ENCODE results near the gene EPHB6.
A peak's percentile ranks its signal among the peaks of the same experiment; 100 is the strongest.

Gene EPHB6

GRCh38 chr7:142851269-142851668 is 3.6 kb upstream of the EPHB6 start:
- DNase-seq (ENCODE audit: low spot score in 2 of 2), result no peak
- Mint-ChIP-seq H3K9me3 (no peaks in the 10 kb centered on the region), H3K4me1 (peaks cover 13% of the 10 kb centered on the region), H3K27ac (no peak overlapping the region), H3K36me3 (no peaks in the 10 kb centered on the region), H3K27me3 (no peaks in the 10 kb centered on the region), H3K4me3 (no peak overlapping the region)
- no peak for ATAC-seq (ENCODE audit: low read depth)

- no peak for ATAC-seq (ENCODE audit: low read depth)
- DNase-seq (ENCODE audit: low spot score in 2 of 2), result no peak
- Mint-ChIP-seq H3K27ac (peak overlapping the region; percentile 9), H3K4me3 (no peak overlapping the region), H3K36me3 (no peaks in the 10 kb centered on the region), H3K27me3 (no peaks in the 10 kb centered on the region), H3K4me1 (peaks cover 17% of the 10 kb centered on the region), H3K9me3 (no peaks in the 10 kb centered on the region)
Observed at GRCh38 chr7:142851919-142852318, 3.0 kb upstream of the EPHB6 start.

GRCh38 chr7:142853739-142854371 is 1.0 kb upstream of the EPHB6 start:
- H3K4me1 Mint-ChIP-seq, result peaks cover 21% of the 10 kb centered on the region
- peak overlapping the region; percentile 93 for H3K27ac Mint-ChIP-seq
- DNase-seq (ENCODE audit: low spot score in 2 of 2), result peak; percentile 77 to 83
- H3K27me3 Mint-ChIP-seq, result no peaks in the 10 kb centered on the region
- peak; percentile 91 for ATAC-seq (ENCODE audit: low read depth)
- H3K4me3 Mint-ChIP-seq, result peak overlapping the region; percentile 99
- no peaks in the 10 kb centered on the region for H3K9me3 Mint-ChIP-seq
- H3K36me3 Mint-ChIP-seq, result no peaks in the 10 kb centered on the region

- H3K4me3 Mint-ChIP-seq, result peak overlapping the region; percentile 99
- no peak overlapping the region for H3K27ac Mint-ChIP-seq
- no peaks in the 10 kb centered on the region for H3K36me3 Mint-ChIP-seq
- H3K9me3 Mint-ChIP-seq, result no peaks in the 10 kb centered on the region
- ATAC-seq (ENCODE audit: low read depth), result no peak
- peaks cover 23% of the 10 kb centered on the region for H3K4me1 Mint-ChIP-seq
- no peaks in the 10 kb centered on the region for H3K27me3 Mint-ChIP-seq
- no peak for DNase-seq (ENCODE audit: low spot score in 2 of 2)
Observed at GRCh38 chr7:142855114-142855743, 353 bp downstream of the EPHB6 start.

- H3K27me3 Mint-ChIP-seq, result no peaks in the 10 kb centered on the region
- H3K4me1 Mint-ChIP-seq, result peaks cover 25% of the 10 kb centered on the region
- peaks cover 4% of the 10 kb centered on the region for H3K36me3 Mint-ChIP-seq
- H3K9me3 Mint-ChIP-seq, result no peaks in the 10 kb centered on the region
- no peak overlapping the region for H3K27ac Mint-ChIP-seq
- peak overlapping the region; percentile 83 for H3K4me3 Mint-ChIP-seq
- ATAC-seq (ENCODE audit: low read depth), result no peak
- no peak for DNase-seq (ENCODE audit: low spot score in 2 of 2)
Observed at GRCh38 chr7:142855756-142856564, 1.1 kb downstream of the EPHB6 start.

- peak overlapping the region; percentile 2 for H3K27ac Mint-ChIP-seq
- H3K4me3 Mint-ChIP-seq, result peak overlapping the region; percentile 35
- H3K27me3 Mint-ChIP-seq, result no peaks in the 10 kb centered on the region
- ATAC-seq (ENCODE audit: low read depth) (no peak), DNase-seq (ENCODE audit: low spot score in 2 of 2) (no peak)
- H3K36me3 Mint-ChIP-seq, result peaks cover 7% of the 10 kb centered on the region
- H3K4me1 Mint-ChIP-seq, result peaks cover 23% of the 10 kb centered on the region
- H3K9me3 Mint-ChIP-seq, result no peaks in the 10 kb centered on the region
Observed at GRCh38 chr7:142856565-142857245, 1.8 kb downstream of the EPHB6 start.

- ATAC-seq (ENCODE audit: low read depth) (no peak), DNase-seq (ENCODE audit: low spot score in 2 of 2) (no peak)
- Mint-ChIP-seq H3K27ac (no peak overlapping the region), H3K27me3 (no peaks in the 10 kb centered on the region), H3K36me3 (peaks cover 13% of the 10 kb centered on the region), H3K4me3 (no peak overlapping the region), H3K4me1 (peaks cover 27% of the 10 kb centered on the region), H3K9me3 (no peaks in the 10 kb centered on the region)
Observed at GRCh38 chr7:142857625-142858024, 2.7 kb downstream of the EPHB6 start.

- Mint-ChIP-seq H3K9me3 (no peaks in the 10 kb centered on the region), H3K27me3 (no peaks in the 10 kb centered on the region), H3K4me3 (no peak overlapping the region), H3K27ac (no peak overlapping the region), H3K36me3 (peaks cover 20% of the 10 kb centered on the region), H3K4me1 (peaks cover 24% of the 10 kb centered on the region)
- DNase-seq (ENCODE audit: low spot score in 2 of 2), result no peak
- ATAC-seq (ENCODE audit: low read depth), result no peak
Observed at GRCh38 chr7:142859411-142859810, 4.5 kb downstream of the EPHB6 start.

- H3K4me3 Mint-ChIP-seq, result no peak overlapping the region
- peaks cover 24% of the 10 kb centered on the region for H3K4me1 Mint-ChIP-seq
- peaks cover 23% of the 10 kb centered on the region for H3K36me3 Mint-ChIP-seq
- ATAC-seq (ENCODE audit: low read depth), result no peak
- H3K9me3 Mint-ChIP-seq, result no peaks in the 10 kb centered on the region
- no peak overlapping the region for H3K27ac Mint-ChIP-seq
- DNase-seq (ENCODE audit: low spot score in 2 of 2), result no peak
- no peaks in the 10 kb centered on the region for H3K27me3 Mint-ChIP-seq
Observed at GRCh38 chr7:142859829-142860228, 5.0 kb downstream of the EPHB6 start.

- no peak for ATAC-seq (ENCODE audit: low read depth)
- H3K36me3 Mint-ChIP-seq, result peaks cover 24% of the 10 kb centered on the region
- no peak overlapping the region for H3K27ac Mint-ChIP-seq
Observed at GRCh38 chr7:142860968-142861367, 6.1 kb downstream of the EPHB6 start.

GRCh38 chr7:142862351-142862750 is 7.5 kb downstream of the EPHB6 start:
- H3K36me3 Mint-ChIP-seq, result peaks cover 30% of the 10 kb centered on the region
- H3K4me1 Mint-ChIP-seq, result peaks cover 15% of the 10 kb centered on the region
- H3K9me3 Mint-ChIP-seq, result no peaks in the 10 kb centered on the region
- H3K4me3 Mint-ChIP-seq, result no peak overlapping the region
- peak overlapping the region; percentile 61 for H3K27ac Mint-ChIP-seq
- no peaks in the 10 kb centered on the region for H3K27me3 Mint-ChIP-seq
- DNase-seq (ENCODE audit: low spot score in 2 of 2) (no peak), ATAC-seq (ENCODE audit: low read depth) (no peak)

More at GRCh38 chr7:142860968-142861367, 6.1 kb downstream of the EPHB6 start:
- no peak for DNase-seq (ENCODE audit: low spot score in 2 of 2)
- Mint-ChIP-seq H3K4me3 (no peak overlapping the region), H3K27me3 (no peaks in the 10 kb centered on the region), H3K9me3 (no peaks in the 10 kb centered on the region), H3K4me1 (peaks cover 20% of the 10 kb centered on the region)

- H3K27me3 Mint-ChIP-seq, result no peaks in the 10 kb centered on the region
- DNase-seq (ENCODE audit: low spot score in 2 of 2), result no peak
- no peaks in the 10 kb centered on the region for H3K9me3 Mint-ChIP-seq
- peaks cover 12% of the 10 kb centered on the region for H3K4me1 Mint-ChIP-seq
- peak overlapping the region; percentile 61 for H3K27ac Mint-ChIP-seq
- no peak overlapping the region for H3K4me3 Mint-ChIP-seq
- H3K36me3 Mint-ChIP-seq, result peaks cover 32% of the 10 kb centered on the region
- ATAC-seq (ENCODE audit: low read depth), result no peak
Observed at GRCh38 chr7:142862786-142863400, 8.0 kb downstream of the EPHB6 start.

- H3K4me1 Mint-ChIP-seq, result peaks cover 12% of the 10 kb centered on the region
- no peak overlapping the region for H3K4me3 Mint-ChIP-seq
- H3K27me3 Mint-ChIP-seq, result no peaks in the 10 kb centered on the region
- DNase-seq (ENCODE audit: low spot score in 2 of 2), result no peak
- H3K36me3 Mint-ChIP-seq, result peaks cover 35% of the 10 kb centered on the region
- H3K9me3 Mint-ChIP-seq, result no peaks in the 10 kb centered on the region
- H3K27ac Mint-ChIP-seq, result no peak overlapping the region
- no peak for ATAC-seq (ENCODE audit: low read depth)
Observed at GRCh38 chr7:142863891-142864685, 9.2 kb downstream of the EPHB6 start.
